H1 (cell line): Measurements from ENCODE around the gene CYB561. TPM values are rescaled to one million over a fixed set of nuclear protein-coding genes. Genes with fewer than 3 reads are reported as not detected.

Experiments
- CHD2 ChIP-seq: IDR thresholded peaks from 2 replicates; pipeline ENCODE4 v1.6.1; 2012; ENCODE audit warnings: low read length, improper control_type of control experiment
- SIX5 ChIP-seq: IDR thresholded peaks from 2 replicates; pipeline ENCODE4 v1.6.1; 2011; ENCODE audit warnings: mild to moderate bottlenecking, low read depth, low read length
- polyA plus RNA-seq, 7 experiments: library from polyadenylated mRNA; depleted of rRNA in 3 of 7; stranded (reverse) in 5 of 7; unstranded in 2 of 7; fragments of >200 nt in 5 of 7; fragments of 200-250 nt in 2 of 7; gene quantifications; 1 replicate in 5 of 7; 2 replicates in 1 of 7; 4 replicates in 1 of 7; pipeline versions ENCODE4 v1.2.1 to v1.2.3, GENCODE V29; 2011 to 2013; ENCODE audit warnings: missing spikeins in 2 of 7, mixed read lengths in 2 of 7
- total RNA-seq: library from RNA; stranded (reverse); fragmentation: NEBNext Ultra II Directional; extraction: Animal tissue kit (Norgen Biotek cat#: 25700); gene quantifications from 2 replicates; pipeline ENCODE4 v1.2.1, GENCODE V29; 2021

Gene CYB561
- total and polyA plus RNA-seq, 2 of the 8 experiments (the other 6 are each of a cell fraction or from before 2014, with no cell fraction given) = 19.7 to 23.4 TPM

GRCh38 chr17:63451150-63451549 lies 5.0 kb upstream of the CYB561 start (continued):
- TF ChIP-seq SIX5 (no peak), CHD2 (no peak)
